ENCODE data around the gene C19orf73.

Gene C19orf73

DNA sequence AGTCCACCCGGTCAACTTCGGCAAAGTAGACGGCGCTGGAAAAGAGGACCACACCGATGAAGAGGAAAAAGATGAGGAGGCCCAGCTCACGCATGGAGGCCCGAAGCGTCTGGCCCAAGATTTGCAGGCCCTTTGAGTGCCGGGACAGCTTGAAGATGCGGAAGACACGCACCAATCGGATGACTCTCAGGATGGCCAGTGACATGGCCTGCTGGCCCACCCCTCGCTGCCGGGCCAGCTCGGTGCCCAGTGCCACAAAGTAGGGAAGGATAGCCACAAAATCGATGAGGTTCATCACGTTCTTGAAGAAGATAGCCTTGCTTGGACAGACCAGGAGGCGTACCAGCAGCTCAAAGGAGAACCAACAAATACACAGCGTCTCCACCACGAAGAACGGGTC, 48.5 kb downstream of the C19orf73 start:
- ChIA-PET POLR2A (interaction anchor here (0.7 kb wide), 1 partner anchor 78 kb away, joined by 3 read pairs; no protein-coding TSS in a partner anchor), CTCF (interaction anchor here (0.9 to 3.0 kb wide), 8 partner anchors 9 to 156 kb away, joined by 3 to 15 read pairs (median 6); no protein-coding TSS in a partner anchor)
- no peak for DNase-seq (ENCODE audit: low read depth, low spot score)
- H3K4me3 ChIP-seq (ENCODE audit: low read depth, low read length) = no peak overlapping the region
- TF ChIP-seq CTCF (IDR thresholded peaks at IDR 0.05; ENCODE audit: insufficient read depth, low read length, missing control alignments) = no peak

GRCh38 chr19:49069026-49069425, 49.9 kb downstream of the C19orf73 start:
- DNase-seq (ENCODE audit: low read depth, low spot score) = no peak
- POLR2A ChIA-PET = interaction anchor here (1.0 kb wide), 1 partner anchor 69 kb away, joined by 3 read pairs; no protein-coding TSS in a partner anchor
- CTCF ChIA-PET = interaction anchor here (0.9 to 3.0 kb wide), 12 partner anchors 8 to 232 kb away, joined by 3 to 15 read pairs (median 4); partner anchors contain the start of gene CGB7
- H3K4me3 ChIP-seq (ENCODE audit: low read depth, low read length) = no peak overlapping the region
- no peak for TF ChIP-seq CTCF (IDR thresholded peaks at IDR 0.05; ENCODE audit: insufficient read depth, low read length, missing control alignments)

Data from AG04449 (cell line).